Cardiac muscle cell (in vitro differentiated cells and primary cell): Measurements from ENCODE around the gene DIP2A. TPM values are rescaled to one million over a fixed set of nuclear protein-coding genes. Genes with fewer than 3 reads are reported as not detected.

Experiments used
- DNase-seq, 2 donors: peaks; one replicate each; pipeline versions ENCODE4 v3.0.0 to v3.0.0-alpha.2; 2010 to 2017; ENCODE audit warnings: low read depth in 1 of 2, low spot score in 1 of 2
- H3K27ac ChIP-seq: fragments of 200-600 bp; sonication (generic); 2 replicates; pipeline ENCODE4 v1.5.1; 2016
- H3K27me3 ChIP-seq: fragments of 200-600 bp; sonication (generic); 2 replicates; pipeline ENCODE4 v1.6.0; 2016; ENCODE audit warnings: control low read depth
- H3K36me3 ChIP-seq: fragments of 200-600 bp; sonication (generic); 2 replicates; pipeline ENCODE4 v1.5.1; 2016; ENCODE audit warnings: control low read depth
- H3K4me1 ChIP-seq: fragments of 200-600 bp; sonication (generic); 2 replicates; pipeline ENCODE4 v1.8.1; 2017; ENCODE audit warnings: low read depth, mild to moderate bottlenecking, mixed run types
- H3K4me3 ChIP-seq: fragments of 200-600 bp; sonication (generic); 2 replicates; pipeline ENCODE4 v1.5.1; 2016; ENCODE audit warnings: mild to moderate bottlenecking
- H3K9me3 ChIP-seq: fragments of 200-600 bp; sonication (generic); 2 replicates; pipeline ENCODE4 v1.5.1; 2017; ENCODE audit warnings: low read depth, mild to moderate bottlenecking, control low read depth
- CTCF ChIP-seq: IDR thresholded peaks from 2 replicates; pipeline ENCODE4 v1.5.1; 2012; ENCODE audit warnings: low read depth, mild to moderate bottlenecking, low read length
- polyA plus RNA-seq: library from polyadenylated mRNA; unstranded; fragments of >200 nt; fragmentation: Nextera tagmentation; extraction: Ambion mirVana; gene quantifications from 2 replicates; pipeline ENCODE4 v1.2.1, GENCODE V29; 2016
- total RNA-seq: library from RNA; depleted of rRNA; stranded (reverse); fragments of >200 nt; gene quantifications from 2 replicates; pipeline ENCODE4 v1.2.3, GENCODE V29; 2016

Gene DIP2A
- total and polyA plus RNA-seq, 2 experiments from 2014 or later, result 21.7 to 42.2 TPM

GRCh38 chr21:46454142-46454541 is 4.5 kb upstream of the DIP2A start:
- no peaks in the 10 kb centered on the region for H3K9me3 ChIP-seq
- H3K27me3 ChIP-seq, result no peaks in the 10 kb centered on the region
- H3K4me1 ChIP-seq, result peaks cover 30% of the 10 kb centered on the region
- TF ChIP-seq CTCF, result no peak
- DNase-seq, result no peak
- H3K36me3 ChIP-seq, result peaks cover 4% of the 10 kb centered on the region
- no peak overlapping the region for H3K4me3 ChIP-seq
- H3K27ac ChIP-seq, result no peak overlapping the region

GRCh38 chr21:46454634-46455390 is 3.9 kb upstream of the DIP2A start:
- Histone ChIP-seq H3K4me1 (peaks cover 32% of the 10 kb centered on the region), H3K27me3 (no peaks in the 10 kb centered on the region), H3K27ac (no peak overlapping the region), H3K4me3 (no peak overlapping the region), H3K9me3 (no peaks in the 10 kb centered on the region), H3K36me3 (peaks cover 4% of the 10 kb centered on the region)
- DNase-seq, result peak in 1 of 2 donors; percentile 48
- TF ChIP-seq CTCF, result no peak

- Histone ChIP-seq H3K9me3 (no peaks in the 10 kb centered on the region), H3K27me3 (no peaks in the 10 kb centered on the region), H3K4me1 (peaks cover 38% of the 10 kb centered on the region), H3K36me3 (peaks cover 4% of the 10 kb centered on the region), H3K4me3 (no peak overlapping the region), H3K27ac (peak overlapping the region; percentile 97)
- peak in 1 of 2 donors; percentile 90 for DNase-seq
- TF ChIP-seq CTCF, result no peak
Observed at GRCh38 chr21:46455575-46456385, 2.9 kb upstream of the DIP2A start.

- no peak overlapping the region for H3K4me3 ChIP-seq
- H3K27me3 ChIP-seq, result no peaks in the 10 kb centered on the region
- no peak for DNase-seq
- H3K9me3 ChIP-seq, result no peaks in the 10 kb centered on the region
- H3K27ac ChIP-seq, result peak overlapping the region; percentile 97
- TF ChIP-seq CTCF, result no peak
- H3K4me1 ChIP-seq, result peaks cover 38% of the 10 kb centered on the region
- peaks cover 4% of the 10 kb centered on the region for H3K36me3 ChIP-seq
Observed at GRCh38 chr21:46456750-46457149, 1.9 kb upstream of the DIP2A start.

- Histone ChIP-seq H3K27ac (peak overlapping the region; percentile 97), H3K4me3 (peak overlapping the region; percentile 73), H3K4me1 (peaks cover 34% of the 10 kb centered on the region), H3K27me3 (no peaks in the 10 kb centered on the region), H3K9me3 (no peaks in the 10 kb centered on the region), H3K36me3 (peaks cover 4% of the 10 kb centered on the region)
- no peak for TF ChIP-seq CTCF
- DNase-seq, result peak; percentile 44 to 61
Observed at GRCh38 chr21:46457801-46458314, 833 bp upstream of the DIP2A start.
